NCI-H2171 treated with DMSO at 0.1 percent for 48 hours (cell line): Measurements from ENCODE around the gene FMOD.
"Not testable (repeated sequence)": the region's sequence is repeated elsewhere in the genome, so short reads cannot be mapped to it uniquely, and the experiment has no call there.

Experiments
- DNase-seq: peaks from one replicate; lab custom pipeline; 2025; lab: John Stamatoyannopoulos, UW

The FMOD gene

DNA sequence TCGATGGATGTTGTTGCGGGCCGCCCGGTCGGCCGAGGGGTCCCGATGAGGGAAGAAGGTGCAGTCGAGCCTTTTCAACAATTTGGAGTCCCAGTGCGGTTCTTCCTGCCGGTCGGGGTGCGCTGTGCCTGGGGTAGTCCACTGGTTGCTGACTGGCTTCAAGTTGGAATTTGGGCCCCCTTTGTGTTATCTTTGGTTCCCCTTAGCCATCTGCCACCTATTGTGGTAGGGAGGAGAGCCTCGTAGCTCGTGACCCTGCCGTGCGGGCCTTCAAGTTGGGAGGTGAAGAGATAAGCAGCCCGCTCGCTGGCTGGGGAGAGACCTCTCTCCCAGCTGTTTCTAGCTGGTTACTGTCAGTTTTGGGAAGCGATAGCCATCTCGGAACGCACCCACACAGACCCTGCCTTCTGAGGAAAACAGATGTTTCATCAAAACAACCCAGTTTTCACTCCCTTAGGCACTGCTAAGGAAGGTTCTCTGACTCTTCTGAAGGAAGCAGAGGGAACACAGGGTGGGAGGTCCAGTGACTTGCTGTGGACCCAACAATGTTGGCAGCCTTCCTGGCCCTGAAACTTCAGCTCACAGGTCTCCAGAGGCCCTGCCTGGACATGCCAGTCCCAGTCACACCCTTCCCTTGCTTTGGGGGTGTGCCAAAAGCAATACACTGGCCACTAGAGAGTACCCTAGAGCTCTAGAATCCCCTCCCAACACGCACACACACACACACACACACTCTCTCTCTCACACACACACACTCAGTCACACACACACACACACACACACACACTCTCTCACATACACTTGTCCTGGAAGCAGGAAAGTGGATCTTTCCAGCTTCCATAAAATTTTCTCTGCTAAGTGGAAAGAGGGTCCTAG lies 44.6 kb downstream of the FMOD start:
- DNase-seq, result peak; percentile 42

- no peak for DNase-seq
These were observed 45.2 kb downstream of the FMOD start for GRCh38 chr1:203305809-203306088.

- DNase-seq, result peak; percentile 86
These were observed 45.8 kb downstream of the FMOD start, which contains the start of gene BTG2 for GRCh38 chr1:203304919-203305808. BTG2 (plus strand) TSS chr1:203305519; CDS start chr1:203305607, 88 bp downstream.

GRCh38 chr1:203304391-203304918 lies 46.5 kb downstream of the FMOD start:
- no peak for DNase-seq

GRCh38 chr1:203302894-203303293 lies 48.0 kb downstream of the FMOD start:
- DNase-seq, result no peak

- DNase-seq, result no peak
These were observed 48.5 kb downstream of the FMOD start for GRCh38 chr1:203302456-203302855.

DNA sequence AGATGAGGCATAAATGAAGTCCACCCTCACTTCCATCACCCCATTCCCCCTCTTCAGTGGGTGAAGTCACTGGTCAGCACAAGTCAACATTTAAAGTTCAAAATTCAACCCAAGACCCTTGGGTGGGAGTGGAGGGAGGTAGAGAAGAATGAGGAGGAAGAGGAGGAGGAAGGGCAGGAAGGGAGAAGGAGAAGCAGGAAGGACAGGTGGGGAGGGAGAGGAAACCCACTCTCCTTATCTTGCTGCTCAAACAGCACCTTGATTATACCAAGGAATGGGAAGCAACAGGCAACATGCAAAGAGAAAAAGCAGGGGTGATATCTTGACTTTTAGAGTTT lies 49.6 kb downstream of the FMOD start:
- no peak for DNase-seq

DNA sequence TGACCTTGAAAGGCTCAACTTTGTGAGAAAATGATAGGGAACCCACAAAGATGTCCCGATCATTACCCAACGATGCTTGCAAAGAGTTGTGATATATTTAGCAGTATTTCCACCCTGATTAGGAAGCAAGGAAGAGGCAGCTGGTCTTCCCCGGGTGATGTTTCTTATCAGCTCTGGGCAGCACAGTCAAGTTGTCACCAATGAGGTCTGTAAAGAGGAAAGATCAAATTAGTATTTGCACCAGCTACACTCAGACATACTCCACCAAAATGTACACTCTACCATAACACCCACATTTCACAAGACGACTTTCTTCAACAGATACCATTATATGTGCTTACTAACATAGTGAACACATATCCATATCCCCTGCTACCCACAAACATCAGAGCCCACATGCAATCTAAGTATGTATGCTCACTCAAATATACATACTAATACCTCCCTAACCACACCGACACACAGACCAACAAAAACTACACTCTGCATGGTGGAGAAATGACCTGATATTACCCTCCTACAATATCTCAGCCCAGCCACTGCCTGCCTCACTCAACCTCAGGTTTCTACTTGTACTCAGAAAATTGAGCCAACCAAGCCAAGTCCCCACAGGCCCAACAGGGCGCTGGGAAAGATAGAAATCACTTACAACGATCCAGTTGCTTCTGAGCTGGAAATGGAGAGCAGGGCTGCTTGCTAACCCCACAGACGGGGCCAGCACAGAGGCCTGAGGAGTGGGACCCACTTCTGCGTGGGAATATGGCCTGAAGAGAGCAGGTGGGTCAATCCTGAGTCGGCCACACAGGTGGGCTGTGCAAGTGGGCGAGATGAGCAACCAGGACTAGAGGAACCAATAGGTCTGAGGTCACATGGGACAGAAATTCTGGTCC lies 50.2 kb downstream of the FMOD start:
- DNase-seq, result no peak

DNA sequence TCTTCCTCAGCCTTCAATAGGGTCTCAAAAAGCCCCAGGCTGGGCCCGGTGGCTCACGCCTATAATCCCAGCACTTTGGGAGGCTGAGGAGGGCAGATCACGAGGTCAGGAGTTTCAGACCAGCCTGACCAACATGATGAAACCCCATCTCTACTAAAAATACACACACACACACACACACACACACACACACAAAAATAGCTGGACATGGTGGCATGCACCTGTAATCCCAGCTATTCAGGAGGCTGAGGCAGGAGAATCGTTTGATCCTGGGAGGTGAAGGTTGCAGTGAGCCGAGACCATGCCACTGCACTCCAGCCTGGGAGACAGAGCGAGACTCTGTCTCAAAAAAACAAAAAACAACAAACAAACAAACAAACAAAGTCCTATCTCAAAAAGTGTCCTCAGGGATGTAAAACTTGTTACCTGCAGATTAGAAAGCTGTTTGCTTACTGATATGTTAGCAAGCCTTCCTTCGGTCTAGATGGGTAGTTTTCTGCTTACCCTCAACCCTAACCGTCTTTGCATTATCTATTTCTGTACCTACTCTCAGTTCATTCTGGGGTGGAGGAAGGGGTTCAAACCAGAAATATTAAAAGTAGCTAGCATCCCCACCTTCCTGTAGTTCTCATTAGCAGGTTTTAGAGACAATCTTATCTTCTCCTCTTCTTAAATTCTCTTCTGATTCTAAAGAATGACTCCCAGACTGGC lies 51.0 kb downstream of the FMOD start:
- not testable (repeated sequence) for DNase-seq

GRCh38 chr1:203299169-203299568 lies 51.8 kb downstream of the FMOD start:
- DNase-seq, result no peak

DNA sequence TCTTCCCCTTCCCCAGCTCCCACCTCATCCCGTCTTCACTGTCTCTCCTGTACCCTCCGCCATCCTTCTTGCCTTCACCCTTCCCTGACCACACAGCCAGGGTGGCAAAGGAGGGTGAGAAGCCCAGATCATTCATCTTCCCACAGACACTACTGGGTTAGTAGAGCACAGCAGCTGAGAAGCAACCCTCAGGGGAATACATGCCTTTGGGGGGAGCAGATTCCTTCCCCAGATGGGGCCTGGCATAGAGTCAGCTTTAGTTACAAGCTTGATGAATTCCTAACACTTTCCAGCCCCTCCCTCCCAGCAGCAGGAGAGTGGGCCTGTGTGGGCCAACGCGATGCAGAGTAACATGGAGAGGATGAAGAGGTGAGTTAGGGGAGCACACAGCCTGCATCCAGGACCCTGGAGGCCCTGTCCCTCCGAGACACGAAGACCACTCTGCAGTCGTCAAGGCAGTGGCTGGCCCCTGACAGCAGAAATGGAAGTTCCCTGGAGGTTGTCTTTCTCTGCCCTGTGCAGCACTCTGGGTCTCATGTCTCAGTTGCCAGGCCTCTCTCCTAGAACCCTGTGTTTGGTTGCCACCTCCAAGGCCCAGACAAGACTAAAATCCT lies 54.4 kb downstream of the FMOD start:
- peak; percentile 96 for DNase-seq

DNA sequence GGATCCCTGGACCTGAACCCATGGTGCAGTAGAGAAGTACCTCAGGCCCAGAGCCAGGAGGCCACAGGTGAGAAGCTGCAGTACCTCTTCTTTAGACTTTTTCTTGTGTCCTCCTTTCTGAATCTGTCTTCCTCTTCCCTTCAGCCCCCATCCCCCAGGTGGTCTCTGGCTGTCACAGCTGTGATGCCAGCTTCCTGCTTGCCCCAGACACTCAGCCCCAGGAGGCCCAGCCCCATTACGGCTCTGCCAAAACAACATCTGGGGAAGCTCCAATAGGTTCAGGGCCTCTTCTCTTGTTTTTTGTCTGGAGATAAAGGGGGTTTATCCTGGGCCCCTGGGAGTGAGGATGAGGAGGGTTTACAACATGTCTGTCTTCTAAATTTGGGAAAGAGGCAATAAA lies 55.1 kb downstream of the FMOD start:
- DNase-seq, result peak; percentile 79

DNA sequence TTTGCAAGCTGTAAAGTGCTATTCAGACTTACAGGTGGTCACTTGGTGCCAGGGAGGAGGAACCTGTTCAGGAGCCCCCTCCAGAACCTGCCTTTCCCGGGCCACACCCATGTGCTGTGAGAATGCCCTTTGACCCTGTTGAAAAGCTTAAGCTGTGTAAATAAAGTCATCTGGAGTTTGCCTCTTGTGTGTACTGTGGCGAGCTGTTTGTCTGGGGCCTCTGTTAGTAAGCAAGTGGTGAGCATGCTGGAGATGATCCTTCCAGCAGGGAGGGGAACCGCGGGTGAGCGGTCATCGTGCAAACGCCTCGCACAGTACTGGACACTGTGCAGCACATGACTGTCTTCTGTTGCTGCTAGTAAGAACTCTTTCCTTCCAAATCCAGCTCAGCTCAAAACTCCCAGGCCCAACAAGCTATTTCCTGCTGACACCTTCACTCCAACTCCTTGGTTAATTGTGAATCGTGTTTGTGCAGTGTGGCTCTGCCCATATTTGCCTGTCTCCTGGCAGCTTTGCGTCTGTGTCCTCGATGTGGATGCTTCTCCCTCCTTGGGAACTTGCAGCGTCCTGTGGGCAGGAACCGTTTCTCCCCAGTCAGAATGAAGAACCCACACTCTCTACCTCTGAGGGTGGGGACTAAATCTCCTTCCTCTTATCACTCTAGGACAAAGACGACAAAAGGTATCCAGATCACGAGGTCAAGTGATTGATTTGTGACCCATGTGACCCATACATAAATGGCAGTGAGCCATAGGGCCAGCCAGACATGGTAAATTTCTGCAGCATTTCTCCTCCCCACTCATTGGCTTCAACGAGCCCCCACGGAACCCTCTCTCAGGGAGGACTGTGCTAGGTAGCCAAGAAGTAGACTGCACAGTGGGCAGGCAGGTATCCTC lies 59.5 kb downstream of the FMOD start:
- peak; percentile 24 for DNase-seq
